Measurements from ENCODE around the gene CAT.

CAT gene

DNA sequence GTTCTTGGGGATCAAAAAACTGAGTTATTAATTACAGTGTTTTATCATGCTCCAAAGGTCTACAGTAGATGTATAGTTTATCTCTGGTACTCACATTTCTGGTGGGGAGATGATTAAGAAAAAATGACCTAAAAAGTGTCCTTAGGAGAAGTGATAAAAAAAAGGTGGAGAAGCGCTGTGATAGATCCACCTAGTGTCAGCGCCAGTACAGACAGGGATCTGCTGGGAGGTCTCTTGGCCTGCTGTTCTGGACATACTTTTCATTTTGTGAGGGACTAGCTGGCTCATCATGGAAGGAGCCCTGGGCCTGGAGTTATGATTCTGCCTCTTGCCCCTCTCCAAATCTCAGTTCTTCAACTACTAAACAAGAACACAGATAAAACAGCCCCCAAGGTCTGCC is 71.9 kb downstream of the CAT start:
- H3K4me3 ChIP-seq (ENCODE audit: low read depth, low read length): no peak overlapping the region
- TF ChIP-seq, protein P1, sequence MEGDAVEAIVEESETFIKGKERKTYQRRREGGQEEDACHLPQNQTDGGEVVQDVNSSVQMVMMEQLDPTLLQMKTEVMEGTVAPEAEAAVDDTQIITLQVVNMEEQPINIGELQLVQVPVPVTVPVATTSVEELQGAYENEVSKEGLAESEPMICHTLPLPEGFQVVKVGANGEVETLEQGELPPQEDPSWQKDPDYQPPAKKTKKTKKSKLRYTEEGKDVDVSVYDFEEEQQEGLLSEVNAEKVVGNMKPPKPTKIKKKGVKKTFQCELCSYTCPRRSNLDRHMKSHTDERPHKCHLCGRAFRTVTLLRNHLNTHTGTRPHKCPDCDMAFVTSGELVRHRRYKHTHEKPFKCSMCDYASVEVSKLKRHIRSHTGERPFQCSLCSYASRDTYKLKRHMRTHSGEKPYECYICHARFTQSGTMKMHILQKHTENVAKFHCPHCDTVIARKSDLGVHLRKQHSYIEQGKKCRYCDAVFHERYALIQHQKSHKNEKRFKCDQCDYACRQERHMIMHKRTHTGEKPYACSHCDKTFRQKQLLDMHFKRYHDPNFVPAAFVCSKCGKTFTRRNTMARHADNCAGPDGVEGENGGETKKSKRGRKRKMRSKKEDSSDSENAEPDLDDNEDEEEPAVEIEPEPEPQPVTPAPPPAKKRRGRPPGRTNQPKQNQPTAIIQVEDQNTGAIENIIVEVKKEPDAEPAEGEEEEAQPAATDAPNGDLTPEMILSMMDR (IDR thresholded peaks at IDR 0.05; ENCODE audit: low read depth, low read length): no peak

DNA sequence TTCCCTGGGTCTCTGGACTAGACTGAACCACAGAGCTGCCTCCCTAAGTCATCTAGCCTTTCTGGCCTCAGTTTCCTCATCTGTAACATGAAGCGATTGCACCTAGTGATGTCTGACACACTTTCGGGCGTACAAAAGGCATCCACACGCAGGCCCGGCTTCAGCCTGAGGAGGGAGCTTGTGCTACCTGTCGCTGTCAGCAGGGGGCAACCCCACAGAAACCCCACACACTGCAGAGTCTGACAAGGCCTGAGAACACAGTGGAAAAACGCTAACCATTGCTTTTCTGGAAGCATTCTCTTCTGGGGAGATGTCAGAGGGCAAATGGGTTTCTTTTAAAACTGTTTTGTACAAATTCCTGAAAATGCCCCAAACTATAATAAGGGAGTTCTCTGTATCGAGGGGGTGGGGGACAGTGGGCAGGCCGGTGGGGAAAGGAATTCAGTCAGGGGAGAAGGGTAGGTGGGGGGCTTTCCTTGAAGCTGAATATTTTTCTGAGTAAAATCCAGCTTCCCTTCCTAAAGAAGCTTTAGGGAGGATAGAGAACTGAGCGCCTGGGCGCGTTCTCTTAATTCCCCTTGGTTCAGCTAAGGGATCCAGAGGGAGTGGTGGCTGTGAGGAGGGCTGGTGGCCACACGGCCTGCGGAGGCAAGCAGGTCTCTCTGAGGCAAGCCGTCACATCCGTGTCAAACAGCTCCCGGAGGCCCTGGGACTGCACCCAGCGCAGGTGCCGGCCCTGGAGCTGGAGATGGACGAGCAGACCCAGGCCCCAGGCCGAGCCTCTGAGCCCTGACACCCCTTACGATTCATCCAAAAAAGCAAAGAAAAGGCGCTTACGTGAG is 74.3 kb downstream of the CAT start:
- TF ChIP-seq, protein P1 (IDR thresholded peaks at IDR 0.05; ENCODE audit: low read depth, low read length): peak; percentile 95
- no peak overlapping the region for H3K4me3 ChIP-seq (ENCODE audit: low read depth, low read length)

DNA sequence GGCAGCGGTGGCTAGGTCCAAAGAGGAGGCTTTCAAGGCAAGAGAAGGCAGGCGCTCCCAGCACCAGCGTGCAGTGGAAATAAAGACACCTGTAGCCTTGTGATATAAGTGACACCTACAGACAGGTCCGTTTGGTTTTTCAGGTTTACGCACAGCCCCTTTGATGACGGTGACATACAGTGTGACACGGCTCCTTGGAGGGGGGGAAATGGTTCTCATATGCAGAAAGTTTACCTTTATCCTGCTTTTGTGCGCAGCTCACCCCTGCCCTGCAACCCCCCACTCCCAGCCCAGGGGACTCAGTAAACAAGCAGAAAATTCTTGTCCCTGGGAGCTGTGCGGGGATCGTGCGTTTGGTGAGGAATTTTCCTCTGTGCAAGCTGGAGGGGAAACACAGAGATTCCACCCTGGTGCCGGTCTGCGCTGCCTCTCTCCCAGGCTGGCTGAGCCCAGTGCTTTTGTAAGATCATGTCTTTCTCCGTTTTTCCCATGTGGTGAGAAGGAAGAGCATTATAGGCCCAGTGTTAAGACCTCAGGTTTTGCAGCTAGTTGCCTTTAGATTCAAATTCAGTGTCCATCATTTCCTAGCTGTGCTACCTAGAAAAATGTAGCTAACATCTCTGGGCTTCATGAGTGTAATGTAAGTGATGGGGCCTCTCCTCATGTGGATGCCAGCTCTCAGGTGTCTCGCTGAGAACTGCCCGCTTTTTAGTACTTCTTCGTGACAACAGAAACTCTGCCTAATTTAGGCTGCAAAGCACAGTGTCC is 75.1 kb downstream of the CAT start, which contains the start of gene ELF5:
Gene ELF5 (minus strand): TSS at position 113 of the 768 bp plus-strand sequence. CDS start 8,045 bp downstream, outside the sequence.
- no peak within 1 kb of the TSS for H3K4me3 ChIP-seq (ENCODE audit: low read depth, low read length)
- TF ChIP-seq, protein P1 (IDR thresholded peaks at IDR 0.05; ENCODE audit: low read depth, low read length): no peak

DNA sequence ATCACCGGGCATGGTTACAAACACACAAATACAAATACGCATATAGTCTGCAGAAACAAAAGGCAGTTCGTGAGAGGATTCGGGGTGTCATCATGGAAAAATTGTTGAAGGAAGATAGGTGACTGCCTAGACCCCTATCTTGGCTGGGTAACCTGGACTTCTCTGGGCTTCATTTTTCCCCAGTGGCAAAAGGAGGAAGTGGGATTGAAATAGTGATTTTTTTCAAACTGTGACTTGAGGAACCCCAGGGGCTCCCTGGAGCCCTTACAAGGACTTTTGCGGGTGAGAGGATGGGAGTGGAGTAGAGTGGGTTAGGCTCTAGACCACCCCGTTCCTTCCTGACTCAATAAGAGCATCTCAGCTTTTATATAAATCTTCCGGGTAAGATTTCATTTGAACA is 75.9 kb downstream of the CAT start:
- H3K4me3 ChIP-seq (ENCODE audit: low read depth, low read length): no peak overlapping the region

DNA sequence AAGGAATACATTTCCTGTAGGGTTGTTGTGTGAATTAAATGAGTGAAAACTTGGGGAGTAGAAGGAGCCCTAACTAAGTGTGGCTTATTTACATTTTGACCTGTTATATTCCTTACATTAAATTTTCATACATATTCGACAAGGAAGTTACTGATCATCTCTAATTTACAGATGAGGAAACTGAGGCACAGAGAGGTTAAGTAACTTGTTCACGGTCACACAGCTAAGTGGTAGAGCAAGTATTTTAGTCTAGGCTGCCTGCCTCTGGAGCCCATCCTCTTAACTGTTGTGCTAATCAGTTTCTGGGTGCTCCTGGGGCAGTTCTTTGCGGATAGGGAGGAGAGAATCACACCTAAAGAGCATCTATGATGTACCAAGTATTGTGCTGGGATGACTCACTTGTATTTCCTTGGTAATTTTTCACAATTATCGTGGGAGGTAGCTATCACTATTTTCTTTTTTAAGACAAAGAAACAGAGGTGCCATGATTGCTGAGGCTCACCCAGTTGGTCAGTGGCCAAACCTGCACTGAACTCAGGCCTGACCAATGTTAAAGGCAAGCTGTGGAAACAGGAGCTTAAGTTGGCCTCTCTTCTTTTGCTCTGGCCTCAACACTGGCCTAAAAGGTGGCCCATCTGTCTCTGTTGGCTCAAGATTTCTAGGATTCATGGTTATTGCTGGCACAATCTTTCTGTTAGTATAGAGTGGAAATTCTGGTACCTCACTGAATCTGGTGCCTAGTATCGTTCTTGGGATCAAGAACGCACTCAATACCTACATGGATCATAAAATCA is 77.7 kb downstream of the CAT start:
- H3K4me3 ChIP-seq (ENCODE audit: low read depth, low read length): no peak overlapping the region
- TF ChIP-seq, protein P1 (IDR thresholded peaks at IDR 0.05; ENCODE audit: low read depth, low read length): no peak

More for the DNA sequence above, 75.9 kb downstream of the CAT start:
- TF ChIP-seq, protein P1 (IDR thresholded peaks at IDR 0.05; ENCODE audit: low read depth, low read length): no peak

DNA sequence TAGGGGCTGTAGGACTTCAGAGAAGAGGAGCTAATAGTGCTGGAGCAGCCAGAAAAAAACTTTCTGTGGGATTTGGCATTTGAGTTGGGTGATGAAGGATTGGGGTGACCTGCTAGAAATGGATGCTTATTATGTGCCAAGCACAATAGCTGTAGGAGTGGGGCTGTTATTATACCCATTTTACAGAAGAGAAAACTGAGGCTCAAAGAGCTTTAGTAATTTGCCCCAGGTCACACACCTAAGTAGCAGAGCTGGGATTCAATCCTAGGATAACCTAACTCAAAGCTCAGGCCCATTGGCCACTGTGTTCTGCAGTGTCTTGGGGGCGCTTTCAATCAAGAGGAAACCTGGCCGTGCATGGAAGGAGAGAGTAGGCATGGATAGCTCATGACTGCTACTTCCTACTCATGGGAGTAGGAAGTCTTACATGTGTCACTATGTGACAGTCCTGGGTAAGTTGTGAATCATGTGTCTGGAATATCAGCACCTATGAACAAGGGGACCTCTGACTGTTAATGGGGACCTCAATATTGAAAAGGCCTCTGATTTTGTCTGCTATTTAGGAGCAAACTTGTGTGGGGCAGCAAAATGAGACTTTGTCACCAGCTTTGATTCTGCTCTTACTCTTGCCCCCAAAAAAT is 81.0 kb downstream of the CAT start:
- TF ChIP-seq, protein P1 (IDR thresholded peaks at IDR 0.05; ENCODE audit: low read depth, low read length): no peak

More for the DNA sequence above, 81.0 kb downstream of the CAT start:
- no peak overlapping the region for H3K4me3 ChIP-seq (ENCODE audit: low read depth, low read length)

All from WI38 (cell line).